Neural crest cell (in vitro differentiated cells): ENCODE data around the gene ITSN1. TPM values are rescaled to one million over a fixed set of nuclear protein-coding genes. Genes with fewer than 3 reads are reported as not detected.
"Not testable (repeated sequence)": the region's sequence is repeated elsewhere in the genome, so short reads cannot be mapped to it uniquely, and the experiment has no call there.

Experiments
- DNase-seq: peaks from one replicate; pipeline ENCODE4 v3.0.0; 2021; ENCODE audit warnings: low read depth, mixed read lengths, low spot score
- H3K27ac Mint-ChIP-seq: one replicate; pipeline ENCODE4 v1.8.0; 2021; ENCODE audit warnings: mild to moderate bottlenecking, mixed read lengths; ENCODE audit not compliant: unreplicated experiment
- H3K27me3 Mint-ChIP-seq: 2 replicates; pipeline ENCODE4 v1.8.0; 2021; ENCODE audit warnings: low read depth, mild to moderate bottlenecking, mixed read lengths
- H3K36me3 Mint-ChIP-seq: 2 replicates; pipeline ENCODE4 v1.8.0; 2021; ENCODE audit warnings: low read depth, mild to moderate bottlenecking, mixed read lengths
- H3K4me1 Mint-ChIP-seq: 2 replicates; pipeline ENCODE4 v1.8.0; 2021; ENCODE audit warnings: mixed read lengths
- H3K4me3 Mint-ChIP-seq: one replicate; pipeline ENCODE4 v1.8.0; 2021; ENCODE audit warnings: mild to moderate bottlenecking, mixed read lengths
- H3K9me3 Mint-ChIP-seq: 2 replicates; pipeline ENCODE4 v1.8.0; 2021; ENCODE audit warnings: mixed read lengths
- CTCF ChIP-seq: fragments of 200-600 bp; sonication (generic); conservative IDR thresholded peaks from 2 replicates; pipeline ENCODE4 v1.5.0; 2021; ENCODE audit warnings: antibody characterized with exemption, mild to moderate bottlenecking
- total RNA-seq: library from RNA; stranded (reverse); gene quantifications from 2 replicates; pipeline ENCODE4 v1.2.1, GENCODE V29; 2021

The ITSN1 gene
- total RNA-seq, 1 donor from 2014 or later = 62.7 TPM

- no peak overlapping the region for H3K4me3 Mint-ChIP-seq
- no peaks in the 10 kb centered on the region for H3K27me3 Mint-ChIP-seq
- peaks cover 9% of the 10 kb centered on the region for H3K4me1 Mint-ChIP-seq
- peak overlapping the region; percentile 0 for H3K27ac Mint-ChIP-seq
- H3K36me3 Mint-ChIP-seq = peaks cover 23% of the 10 kb centered on the region
- no peak for TF ChIP-seq CTCF
- no peaks in the 10 kb centered on the region for H3K9me3 Mint-ChIP-seq
- DNase-seq = no peak
Measured at GRCh38 chr21:33618407-33618806, 23.9 kb upstream of the ITSN1 start.

GRCh38 chr21:33619726-33620125 lies 22.6 kb upstream of the ITSN1 start:
- peaks cover 22% of the 10 kb centered on the region for H3K36me3 Mint-ChIP-seq
- no peak overlapping the region for H3K27ac Mint-ChIP-seq
- no peaks in the 10 kb centered on the region for H3K9me3 Mint-ChIP-seq

GRCh38 chr21:33622253-33622652 lies 20.0 kb upstream of the ITSN1 start:
- DNase-seq = no peak
- no peaks in the 10 kb centered on the region for H3K9me3 Mint-ChIP-seq
- H3K4me3 Mint-ChIP-seq = no peak overlapping the region
- H3K36me3 Mint-ChIP-seq = peaks cover 24% of the 10 kb centered on the region
- no peaks in the 10 kb centered on the region for H3K27me3 Mint-ChIP-seq
- peaks cover 9% of the 10 kb centered on the region for H3K4me1 Mint-ChIP-seq
- H3K27ac Mint-ChIP-seq = no peak overlapping the region
- no peak for TF ChIP-seq CTCF

More at GRCh38 chr21:33619726-33620125, 22.6 kb upstream of the ITSN1 start:
- no peak for TF ChIP-seq CTCF
- Mint-ChIP-seq H3K4me1 (peaks cover 9% of the 10 kb centered on the region), H3K4me3 (no peak overlapping the region), H3K27me3 (no peaks in the 10 kb centered on the region)
- DNase-seq = no peak

- not testable (repeated sequence) for H3K4me1 Mint-ChIP-seq, H3K27me3 Mint-ChIP-seq, H3K27ac Mint-ChIP-seq, DNase-seq, H3K9me3 Mint-ChIP-seq, H3K4me3 Mint-ChIP-seq
- peaks cover 21% of the 10 kb centered on the region for H3K36me3 Mint-ChIP-seq
Measured at GRCh38 chr21:33626151-33626550, 16.1 kb upstream of the ITSN1 start.

- Mint-ChIP-seq H3K27me3 (no peaks in the 10 kb centered on the region), H3K36me3 (peaks cover 22% of the 10 kb centered on the region), H3K4me3 (no peak overlapping the region), H3K27ac (no peak overlapping the region), H3K4me1 (peaks cover 5% of the 10 kb centered on the region), H3K9me3 (peaks cover 6% of the 10 kb centered on the region)
- DNase-seq = no peak
- no peak for TF ChIP-seq CTCF
Measured at GRCh38 chr21:33634254-33634653, 8.0 kb upstream of the ITSN1 start.

GRCh38 chr21:33640697-33641351 lies 1.5 kb upstream of the ITSN1 start:
- H3K27ac Mint-ChIP-seq = peak overlapping the region; percentile 98
- H3K4me1 Mint-ChIP-seq = peaks cover 28% of the 10 kb centered on the region
- H3K27me3 Mint-ChIP-seq = no peaks in the 10 kb centered on the region
- peak overlapping the region; percentile 92 for H3K4me3 Mint-ChIP-seq
- H3K36me3 Mint-ChIP-seq = peaks cover 10% of the 10 kb centered on the region
- no peak for TF ChIP-seq CTCF
- DNase-seq = no peak
- peaks cover 3% of the 10 kb centered on the region for H3K9me3 Mint-ChIP-seq
